GM19468 (cell line): ENCODE measurements around the gene PFKP.
"Not testable (repeated sequence)": the region's sequence is repeated elsewhere in the genome, so short reads cannot be mapped to it uniquely, and the experiment has no call there.

Source experiments
- ATAC-seq: cut with Tn5 transposase; IDR thresholded peaks from one replicate; pipeline ENCODE4 v1.9.1; 2021; ENCODE audit warnings: mild to moderate bottlenecking, moderate library complexity, moderate number of reproducible peaks; ENCODE audit not compliant: unreplicated experiment; ENCODE audit errors: extremely low read depth

The PFKP gene

GRCh38 chr10:3046210-3046779 lies 21.1 kb upstream of the PFKP start:
- no peak for ATAC-seq

- ATAC-seq = no peak
Measured at GRCh38 chr10:3046981-3047547, 20.3 kb upstream of the PFKP start.

- no peak for ATAC-seq
Measured at GRCh38 chr10:3047596-3047995, 19.8 kb upstream of the PFKP start.

- no peak for ATAC-seq
Measured at GRCh38 chr10:3048119-3049019, 19.0 kb upstream of the PFKP start.

GRCh38 chr10:3051692-3052091 lies 15.7 kb upstream of the PFKP start:
- no peak for ATAC-seq

- no peak for ATAC-seq
Measured at GRCh38 chr10:3053155-3053554, 14.2 kb upstream of the PFKP start.

GRCh38 chr10:3054183-3054850 lies 13.0 kb upstream of the PFKP start:
- ATAC-seq = no peak

GRCh38 chr10:3054851-3055199 lies 12.5 kb upstream of the PFKP start:
- no peak for ATAC-seq

GRCh38 chr10:3056280-3057037 lies 10.9 kb upstream of the PFKP start:
- no peak for ATAC-seq

- no peak for ATAC-seq
Measured at GRCh38 chr10:3057946-3058345, 9.4 kb upstream of the PFKP start.

GRCh38 chr10:3059974-3060373 lies 7.4 kb upstream of the PFKP start:
- ATAC-seq = no peak

GRCh38 chr10:3060481-3060889 lies 6.9 kb upstream of the PFKP start:
- ATAC-seq = no peak

- not testable (repeated sequence) for ATAC-seq
Measured at GRCh38 chr10:3061323-3061898, 5.9 kb upstream of the PFKP start.

- ATAC-seq = no peak
Measured at GRCh38 chr10:3062502-3063186, 4.7 kb upstream of the PFKP start.

- ATAC-seq = no peak
Measured at GRCh38 chr10:3064423-3064822, 2.9 kb upstream of the PFKP start.

GRCh38 chr10:3065622-3066021 lies 1.7 kb upstream of the PFKP start:
- ATAC-seq = no peak

- ATAC-seq = no peak
Measured at GRCh38 chr10:3066317-3067117, 831 bp upstream of the PFKP start.

GRCh38 chr10:3067859-3068179 lies 471 bp downstream of the PFKP start:
- ATAC-seq = no peak
